Vagina (tissue), 2 donors: Measurements from ENCODE around the gene YIF1B. TPM values are rescaled to one million over a fixed set of nuclear protein-coding genes. Genes with fewer than 3 reads are reported as not detected.

Experiments used
- DNase-seq, 2 donors: peaks; one replicate each; pipeline ENCODE4 v3.0.0-alpha.2; 2017; ENCODE audit errors: extremely low spot score in 2 of 2
- H3K27ac ChIP-seq: fragments of 200-600 bp; sonication (generic); one replicate; pipeline ENCODE4 v1.5.1; 2019
- H3K27me3 ChIP-seq: fragments of 200-600 bp; sonication (generic); one replicate; pipeline ENCODE4 v1.5.1; 2019
- H3K36me3 ChIP-seq, 2 donors: fragments of 200-600 bp; sonication (generic); one replicate each; pipeline ENCODE4 v1.5.1; 2017 to 2019
- H3K4me1 ChIP-seq: fragments of 200-600 bp; sonication (generic); one replicate; pipeline ENCODE4 v1.5.1; 2019
- H3K4me3 ChIP-seq, 2 donors: fragments of 200-600 bp; sonication (generic); 1 replicate in 1 of 2; 2 replicates in 1 of 2; pipeline ENCODE4 v1.5.1; 2016 to 2019
- H3K9me3 ChIP-seq: fragments of 200-600 bp; sonication (generic); one replicate; pipeline ENCODE4 v1.5.1; 2019
- POLR2A ChIP-seq, 2 donors: fragments of 450-650 bp; IDR thresholded peaks; one replicate each; pipeline ENCODE4 v1.6.1; 2017; ENCODE audit warnings: antibody characterized with exemption in 2 of 2, mild to moderate bottlenecking in 2 of 2, moderate library complexity in 2 of 2
- POLR2AphosphoS5 ChIP-seq, 2 donors: sonication (generic); formaldehyde crosslinking; IDR thresholded peaks; one replicate each; pipeline ENCODE4 v1.9.0; 2017; ENCODE audit warnings: antibody characterized with exemption in 2 of 2, mild to moderate bottlenecking in 2 of 2, low read depth in 1 of 2; ENCODE audit not compliant: insufficient read depth in 1 of 2
- intact Hi-C: fragments of 100-400 bp; cut with DNase I; formaldehyde crosslinking; loops from one replicate; pipeline ENCODE4 v1.15.1; 2023
- total RNA-seq: library from RNA; depleted of rRNA; stranded (reverse); fragments of >200 nt; gene quantifications from one replicate; pipeline ENCODE4 v1.2.3, GENCODE V29; 2016
- TF ChIP-seq, protein P1 (sequence below), 3 experiments: fragments of 450-650 bp in 2 of 3; fragments of 200-600 bp in 1 of 3; sonication (generic) in 1 of 3; IDR thresholded peaks; one replicate each; pipeline ENCODE4 v1.5.1; 2017 to 2019; ENCODE audit warnings: antibody characterized with exemption in 3 of 3, mild to moderate bottlenecking in 2 of 3, moderate library complexity in 2 of 3

Gene YIF1B
- total RNA-seq, 1 donor from 2014 or later = 32.9 TPM

- Histone ChIP-seq H3K9me3 (no peaks in the 10 kb centered on the region), H3K36me3 (peaks cover 0 to 22% of the 10 kb centered on the region in 2 donors), H3K27me3 (no peaks in the 10 kb centered on the region), H3K27ac (no peak overlapping the region), H3K4me3 (no peak overlapping the region), H3K4me1 (peaks cover 6% of the 10 kb centered on the region)
- no peak for DNase-seq
- intact Hi-C loops = no loop called here
- TF ChIP-seq, protein P1, sequence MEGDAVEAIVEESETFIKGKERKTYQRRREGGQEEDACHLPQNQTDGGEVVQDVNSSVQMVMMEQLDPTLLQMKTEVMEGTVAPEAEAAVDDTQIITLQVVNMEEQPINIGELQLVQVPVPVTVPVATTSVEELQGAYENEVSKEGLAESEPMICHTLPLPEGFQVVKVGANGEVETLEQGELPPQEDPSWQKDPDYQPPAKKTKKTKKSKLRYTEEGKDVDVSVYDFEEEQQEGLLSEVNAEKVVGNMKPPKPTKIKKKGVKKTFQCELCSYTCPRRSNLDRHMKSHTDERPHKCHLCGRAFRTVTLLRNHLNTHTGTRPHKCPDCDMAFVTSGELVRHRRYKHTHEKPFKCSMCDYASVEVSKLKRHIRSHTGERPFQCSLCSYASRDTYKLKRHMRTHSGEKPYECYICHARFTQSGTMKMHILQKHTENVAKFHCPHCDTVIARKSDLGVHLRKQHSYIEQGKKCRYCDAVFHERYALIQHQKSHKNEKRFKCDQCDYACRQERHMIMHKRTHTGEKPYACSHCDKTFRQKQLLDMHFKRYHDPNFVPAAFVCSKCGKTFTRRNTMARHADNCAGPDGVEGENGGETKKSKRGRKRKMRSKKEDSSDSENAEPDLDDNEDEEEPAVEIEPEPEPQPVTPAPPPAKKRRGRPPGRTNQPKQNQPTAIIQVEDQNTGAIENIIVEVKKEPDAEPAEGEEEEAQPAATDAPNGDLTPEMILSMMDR (IDR thresholded peaks at IDR 0.05) = no peak
Observed at GRCh38 chr19:38308006-38308766, 7.6 kb downstream of the YIF1B start.

DNA sequence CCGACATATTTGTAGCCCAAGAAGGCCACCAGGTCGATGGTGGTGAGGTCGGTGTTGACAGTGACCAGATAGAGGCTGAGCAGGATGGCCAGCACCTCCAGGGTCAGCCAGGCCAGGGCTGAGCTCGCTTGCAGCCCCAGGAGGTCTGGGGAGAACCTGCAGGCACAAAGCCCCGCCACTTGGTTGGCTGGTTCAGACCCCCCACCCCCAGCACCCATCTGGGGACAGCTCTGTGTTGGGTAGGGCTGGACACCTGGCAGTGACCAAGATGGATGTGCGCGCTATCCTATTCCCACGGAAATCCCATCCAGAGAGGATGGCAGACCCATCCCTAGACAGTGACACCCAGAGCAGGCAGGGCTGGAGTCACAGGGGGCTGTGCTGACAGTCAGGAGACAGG, 8.2 kb downstream of the YIF1B start:
- H3K36me3 ChIP-seq = peaks cover 0 to 22% of the 10 kb centered on the region in 2 donors

DNA sequence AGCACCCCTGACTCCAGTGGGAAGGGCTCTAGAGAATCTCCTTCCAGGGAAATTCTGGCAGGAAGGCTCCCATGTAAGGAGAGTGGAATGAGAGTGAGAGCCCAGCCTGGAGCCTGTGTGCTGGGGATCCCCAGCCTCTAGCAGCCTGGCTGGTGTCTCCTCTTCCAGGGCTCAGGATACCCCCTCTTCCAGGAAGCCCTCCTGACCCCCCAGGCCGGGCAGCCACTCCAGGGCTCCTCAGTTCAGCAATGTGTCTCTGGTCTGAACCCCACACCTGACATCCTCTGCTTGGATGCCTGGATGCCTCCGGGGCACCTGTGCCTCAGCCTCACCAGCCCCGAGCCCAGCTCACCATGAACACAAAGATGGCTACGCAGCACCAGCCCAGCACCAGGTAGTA, 8.7 kb downstream of the YIF1B start:
- H3K4me3 ChIP-seq = no peak overlapping the region
- no peak overlapping the region for H3K27ac ChIP-seq
- TF ChIP-seq, protein P1 (IDR thresholded peaks at IDR 0.05) = no peak
- TF ChIP-seq POLR2A (IDR thresholded peaks at IDR 0.05) = no peak
- TF ChIP-seq POLR2AphosphoS5 (IDR thresholded peaks at IDR 0.05; ENCODE audit: insufficient read depth in 1 of 2, low read depth in 1 of 2) = no peak
- no peaks in the 10 kb centered on the region for H3K27me3 ChIP-seq
- H3K4me1 ChIP-seq = peaks cover 6% of the 10 kb centered on the region
- no peaks in the 10 kb centered on the region for H3K9me3 ChIP-seq
- no peak for DNase-seq
- intact Hi-C loops = no loop called here
- H3K36me3 ChIP-seq = peaks cover 0 to 22% of the 10 kb centered on the region in 2 donors

More for the DNA sequence above, 8.2 kb downstream of the YIF1B start:
- DNase-seq = no peak
- Histone ChIP-seq H3K27me3 (no peaks in the 10 kb centered on the region), H3K9me3 (no peaks in the 10 kb centered on the region), H3K4me1 (peaks cover 6% of the 10 kb centered on the region), H3K4me3 (no peak overlapping the region), H3K27ac (no peak overlapping the region)
- intact Hi-C loops = no loop called here
- TF ChIP-seq, protein P1 (IDR thresholded peaks at IDR 0.05) = no peak
- no peak for TF ChIP-seq POLR2A (IDR thresholded peaks at IDR 0.05)
- no peak for TF ChIP-seq POLR2AphosphoS5 (IDR thresholded peaks at IDR 0.05; ENCODE audit: insufficient read depth in 1 of 2, low read depth in 1 of 2)

GRCh38 chr19:38306236-38306635, 9.5 kb downstream of the YIF1B start:
- peaks cover 0 to 22% of the 10 kb centered on the region in 2 donors for H3K36me3 ChIP-seq
- no peak overlapping the region for H3K27ac ChIP-seq
- H3K4me3 ChIP-seq = no peak overlapping the region
- no peak for TF ChIP-seq POLR2AphosphoS5 (IDR thresholded peaks at IDR 0.05; ENCODE audit: insufficient read depth in 1 of 2, low read depth in 1 of 2)
- TF ChIP-seq, protein P1 (IDR thresholded peaks at IDR 0.05) = no peak
- no peak for TF ChIP-seq POLR2A (IDR thresholded peaks at IDR 0.05)
- no peaks in the 10 kb centered on the region for H3K9me3 ChIP-seq
- no peak for DNase-seq
- H3K4me1 ChIP-seq = peaks cover 6% of the 10 kb centered on the region
- intact Hi-C loops = no loop called here
- H3K27me3 ChIP-seq = no peaks in the 10 kb centered on the region

- DNase-seq = no peak
- Histone ChIP-seq H3K27me3 (no peaks in the 10 kb centered on the region), H3K4me3 (peak overlapping the region in 1 of 2 donors; percentile 37), H3K36me3 (peaks cover 0 to 22% of the 10 kb centered on the region in 2 donors), H3K9me3 (no peaks in the 10 kb centered on the region), H3K27ac (peak overlapping the region; percentile 31), H3K4me1 (peaks cover 6% of the 10 kb centered on the region)
- TF ChIP-seq, protein P1 (IDR thresholded peaks at IDR 0.05) = no peak
- TF ChIP-seq POLR2A (IDR thresholded peaks at IDR 0.05) (peak in 1 of 2 donors; percentile 9), POLR2AphosphoS5 (IDR thresholded peaks at IDR 0.05; ENCODE audit: insufficient read depth in 1 of 2, low read depth in 1 of 2) (peak; percentile 17 to 62)
- intact Hi-C loops = no loop called here
Observed at GRCh38 chr19:38304866-38305429, 10.8 kb downstream of the YIF1B start.
